GM20000 (cell line): ENCODE measurements around the gene ERGIC1.

Experiments used
- DNase-seq: peaks from one replicate; pipeline ENCODE4 v3.0.0; 2012; ENCODE audit warnings: low spot score
- CTCF ChIP-seq: IDR thresholded peaks from 2 replicates; pipeline ENCODE4 v1.5.1; 2012; ENCODE audit warnings: mild to moderate bottlenecking, control low read depth; ENCODE audit errors: extremely low read depth, missing control alignments

Gene ERGIC1

GRCh38 chr5:172943906-172944305 is 109.9 kb downstream of the ERGIC1 start:
- TF ChIP-seq CTCF = no peak
- no peak for DNase-seq

DNA sequence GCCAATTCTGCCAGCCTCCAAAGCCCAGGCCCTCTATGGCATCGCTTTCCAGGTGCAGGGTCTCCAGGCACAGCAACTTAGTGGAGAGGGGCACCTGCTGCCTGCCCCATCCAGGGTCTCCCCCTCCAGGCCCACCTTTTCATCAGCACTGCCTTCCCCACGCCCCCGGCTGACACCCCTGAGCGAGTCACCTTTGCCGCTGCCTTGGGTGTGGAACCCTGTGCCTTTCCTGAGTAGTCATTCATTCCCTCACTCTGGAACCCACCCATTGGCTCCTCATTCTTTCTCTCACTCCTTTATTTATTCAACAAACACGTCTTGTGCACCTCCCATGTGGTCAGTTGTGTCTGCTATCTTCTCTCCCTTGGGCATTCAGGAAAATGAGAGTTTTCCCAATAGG is 110.7 kb downstream of the ERGIC1 start:
- no peak for TF ChIP-seq CTCF
- no peak for DNase-seq

DNA sequence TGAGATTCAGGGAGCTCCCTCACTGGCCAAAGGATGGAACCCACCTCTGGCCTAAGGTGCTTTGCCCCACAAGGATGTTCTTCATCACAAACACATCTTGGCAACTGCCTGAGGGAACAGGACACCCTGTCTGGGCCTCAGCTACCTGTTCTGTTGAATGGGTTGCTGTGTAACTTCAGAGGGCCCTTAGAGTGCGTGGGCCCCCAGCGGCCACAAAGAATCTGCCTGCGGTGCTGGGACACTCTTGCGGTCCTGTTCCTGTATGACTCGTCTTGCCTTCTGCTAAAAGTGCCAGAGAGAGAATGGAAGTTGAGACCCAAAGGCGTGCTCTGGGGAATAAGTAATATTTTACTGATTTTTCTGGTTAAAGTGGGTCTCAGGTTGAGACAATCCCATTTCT is 111.1 kb downstream of the ERGIC1 start:
- no peak for DNase-seq
- no peak for TF ChIP-seq CTCF

GRCh38 chr5:172946146-172946545 is 112.1 kb downstream of the ERGIC1 start:
- DNase-seq = no peak
- TF ChIP-seq CTCF = no peak

DNA sequence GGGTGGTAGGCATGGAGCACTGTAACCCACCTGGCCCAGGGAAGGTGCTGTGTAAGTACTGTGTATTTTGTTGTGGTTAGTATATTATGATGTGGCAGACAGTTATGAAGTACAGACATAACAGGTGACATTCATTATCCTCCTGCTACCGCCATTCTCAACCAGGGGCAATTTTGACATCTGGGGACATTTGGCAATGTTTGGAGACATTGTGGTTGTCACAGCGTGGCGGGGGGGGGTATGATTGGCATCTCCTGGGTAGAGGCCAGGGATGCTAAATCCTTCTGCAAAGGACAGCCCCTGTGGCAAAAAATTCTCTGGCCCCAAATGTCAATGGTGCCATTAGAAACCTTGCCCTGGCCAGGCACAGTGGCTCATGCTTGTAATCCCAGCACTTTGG is 115.4 kb downstream of the ERGIC1 start:
- no peak for TF ChIP-seq CTCF
- DNase-seq = no peak

DNA sequence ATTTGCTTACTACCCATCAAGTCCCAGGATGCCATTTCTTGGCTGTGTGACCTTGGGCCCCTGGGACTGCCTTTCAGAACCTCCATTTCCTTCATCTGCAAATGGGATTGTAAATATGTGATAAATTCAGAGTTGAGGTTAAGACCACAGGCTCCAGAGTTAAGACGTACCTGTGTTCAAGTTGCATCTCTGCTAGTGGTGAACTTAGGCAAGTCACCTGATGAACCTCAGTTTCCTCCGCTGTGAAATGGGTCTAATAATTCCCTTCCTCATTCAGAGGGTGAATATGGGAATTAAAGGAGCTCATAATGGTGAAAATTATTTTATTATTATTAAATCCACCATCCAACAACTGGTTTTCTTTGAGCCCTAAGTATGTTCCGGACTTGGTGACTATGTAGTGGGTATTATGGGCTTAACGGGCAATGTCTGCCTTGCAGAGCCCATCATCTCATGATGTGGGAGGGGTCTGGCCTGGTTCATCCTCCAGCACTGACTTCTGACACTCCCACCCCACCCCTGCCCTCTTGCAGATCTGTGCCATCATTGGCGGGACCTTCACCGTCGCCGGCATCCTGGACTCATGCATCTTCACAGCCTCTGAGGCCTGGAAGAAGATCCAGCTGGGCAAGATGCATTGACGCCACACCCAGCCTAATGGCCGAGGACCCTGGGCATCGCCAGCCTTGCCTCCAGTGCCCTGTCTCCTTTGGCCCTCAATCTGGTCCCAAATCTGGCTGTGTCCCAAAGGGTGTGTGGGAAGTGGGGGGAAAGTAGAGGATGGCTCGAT is 116.3 kb downstream of the ERGIC1 start:
- TF ChIP-seq CTCF = no peak

GRCh38 chr5:172951371-172952033 is 117.5 kb downstream of the ERGIC1 start:
- TF ChIP-seq CTCF = no peak
- DNase-seq = no peak

More for the DNA sequence above, 116.3 kb downstream of the ERGIC1 start:
- DNase-seq = no peak
